GM06990 (cell line): ENCODE results near the gene NKAIN2.

Experiments
- DNase-seq: peaks from one replicate; pipeline ENCODE4 v3.0.0-alpha.2; 2011; ENCODE audit not compliant: insufficient read length; ENCODE audit errors: extremely low read depth
- H3K27me3 ChIP-seq: replicated peaks from 2 replicates; pipeline ENCODE4 v1.6.0; 2011; ENCODE audit warnings: low read length; ENCODE audit not compliant: control insufficient read depth, insufficient read depth
- H3K36me3 ChIP-seq: 2 replicates; pipeline ENCODE4 v1.5.1; 2011; ENCODE audit warnings: low read length; ENCODE audit not compliant: control insufficient read depth, insufficient read depth
- H3K4me3 ChIP-seq: replicated peaks from 2 replicates; pipeline ENCODE4 v1.5.1; 2011; ENCODE audit warnings: low read depth, mild to moderate bottlenecking, control low read depth, low read length
- CTCF ChIP-seq: IDR thresholded peaks from 2 replicates; pipeline ENCODE4 v1.5.1; 2011; ENCODE audit warnings: low read length, control low read depth, mild to moderate bottlenecking, inconsistent platforms; ENCODE audit not compliant: insufficient read depth, poor library complexity, severe bottlenecking

Gene NKAIN2

GRCh38 chr6:124436803-124437202 lies 633.1 kb downstream of the NKAIN2 start:
- no peak overlapping the region for H3K4me3 ChIP-seq

DNA sequence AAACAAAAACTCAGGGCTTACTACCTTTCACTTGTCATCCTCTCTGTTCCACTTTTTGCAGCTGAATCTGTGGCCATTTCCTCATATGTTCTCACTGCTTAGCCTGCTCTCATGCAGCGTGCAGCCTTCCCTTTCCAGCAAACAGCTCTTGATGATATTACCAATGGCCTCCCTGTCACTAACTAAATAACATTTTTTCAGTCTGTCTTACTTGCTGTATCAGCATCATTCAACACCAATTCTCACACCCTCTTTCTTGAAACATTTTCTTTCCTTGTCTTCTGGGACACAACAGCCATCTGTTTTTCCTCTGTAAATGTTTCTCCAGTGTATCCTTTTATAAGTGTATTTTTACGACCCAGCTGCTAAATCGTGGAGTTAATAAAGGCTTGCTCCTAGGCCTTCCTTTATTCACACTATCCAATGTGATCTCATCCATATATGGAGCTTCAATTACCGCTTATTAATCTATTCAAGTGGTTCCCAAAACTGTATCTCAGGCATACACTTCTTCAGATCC lies 634.9 kb downstream of the NKAIN2 start:
- H3K4me3 ChIP-seq, result no peak overlapping the region
- H3K27me3 ChIP-seq, result no peaks in the 10 kb centered on the region
- H3K36me3 ChIP-seq, result no peaks in the 10 kb centered on the region
- TF ChIP-seq CTCF, result no peak
- no peak for DNase-seq

More at GRCh38 chr6:124436803-124437202, 633.1 kb downstream of the NKAIN2 start:
- no peak for TF ChIP-seq CTCF
- H3K36me3 ChIP-seq, result no peaks in the 10 kb centered on the region
- no peaks in the 10 kb centered on the region for H3K27me3 ChIP-seq
- DNase-seq, result no peak

- Histone ChIP-seq H3K4me3 (no peak overlapping the region), H3K36me3 (no peaks in the 10 kb centered on the region), H3K27me3 (no peaks in the 10 kb centered on the region)
- no peak for DNase-seq
- no peak for TF ChIP-seq CTCF
Measured at GRCh38 chr6:124441450-124441849, 637.8 kb downstream of the NKAIN2 start.

GRCh38 chr6:124443541-124443940 lies 639.9 kb downstream of the NKAIN2 start:
- no peak for TF ChIP-seq CTCF
- H3K4me3 ChIP-seq, result no peak overlapping the region
- H3K27me3 ChIP-seq, result no peaks in the 10 kb centered on the region
- DNase-seq, result no peak
- H3K36me3 ChIP-seq, result no peaks in the 10 kb centered on the region

DNA sequence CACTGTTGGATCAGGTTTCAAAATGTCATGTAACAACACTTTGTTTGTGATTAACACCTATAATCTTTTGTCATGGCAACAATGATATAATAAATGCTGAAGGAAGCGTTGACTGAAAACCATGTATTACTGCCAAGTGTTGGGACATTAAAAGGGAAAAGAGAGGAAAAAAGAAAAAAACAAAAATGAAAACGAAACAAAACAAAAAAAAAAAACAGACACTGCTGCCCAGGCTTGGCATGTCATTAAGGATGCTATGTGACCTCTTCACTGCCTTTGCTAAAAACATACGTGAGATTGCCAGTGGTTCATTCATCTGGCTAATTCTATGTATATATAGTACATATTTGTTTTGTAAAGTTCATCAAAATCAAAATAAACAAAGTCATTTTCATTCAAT lies 641.9 kb downstream of the NKAIN2 start:
- no peak for DNase-seq
- Histone ChIP-seq H3K36me3 (no peaks in the 10 kb centered on the region), H3K4me3 (no peak overlapping the region), H3K27me3 (no peaks in the 10 kb centered on the region)
- TF ChIP-seq CTCF, result no peak

- no peaks in the 10 kb centered on the region for H3K36me3 ChIP-seq
- DNase-seq, result no peak
- TF ChIP-seq CTCF, result no peak
Measured at GRCh38 chr6:124446961-124447360, 643.3 kb downstream of the NKAIN2 start.

More at GRCh38 chr6:124446961-124447360, 643.3 kb downstream of the NKAIN2 start:
- Histone ChIP-seq H3K27me3 (no peaks in the 10 kb centered on the region), H3K4me3 (no peak overlapping the region)
